ENCODE measurements around the gene ALG14.
"Not testable (repeated sequence)": the region's sequence is repeated elsewhere in the genome, so short reads cannot be mapped to it uniquely, and the experiment has no call there.

Gene ALG14

GRCh38 chr1:95072532-95073419 lies at the start of gene ALG14:
TSS of gene ALG14 (minus strand) at chr1:95072951. CDS start at chr1:95072898, 53 bp downstream.
- peak; percentile 92 for DNase-seq

GRCh38 chr1:95122151-95122697 lies 49.5 kb upstream of the ALG14 start:
- DNase-seq = no peak

GRCh38 chr1:95119273-95119672 lies 46.5 kb upstream of the ALG14 start:
- no peak for DNase-seq

GRCh38 chr1:95118710-95119109 lies 46.0 kb upstream of the ALG14 start:
- DNase-seq = no peak

GRCh38 chr1:95118067-95118499 lies 45.3 kb upstream of the ALG14 start:
- peak; percentile 15 for DNase-seq

GRCh38 chr1:95117207-95118066 lies 44.7 kb upstream of the ALG14 start, which contains the start of gene TLCD4:
TSS of gene TLCD4 (plus strand) at chr1:95117355. CDS start at chr1:95143902, 26,547 bp downstream.
- peak; percentile 29 for DNase-seq

- DNase-seq = peak; percentile 47
Observed at GRCh38 chr1:95116580-95117206, 43.9 kb upstream of the ALG14 start.

GRCh38 chr1:95115708-95116137 lies 43.0 kb upstream of the ALG14 start:
- no peak for DNase-seq

- DNase-seq = no peak
Observed at GRCh38 chr1:95113684-95114083, 40.9 kb upstream of the ALG14 start.

GRCh38 chr1:95111014-95111413 lies 38.3 kb upstream of the ALG14 start:
- no peak for DNase-seq

GRCh38 chr1:95108792-95109191 lies 36.0 kb upstream of the ALG14 start:
- no peak for DNase-seq

GRCh38 chr1:95098196-95098595 lies 25.4 kb upstream of the ALG14 start:
- no peak for DNase-seq

- DNase-seq = no peak
Observed at GRCh38 chr1:95097426-95097825, 24.7 kb upstream of the ALG14 start.

GRCh38 chr1:95096218-95096841 lies 23.6 kb upstream of the ALG14 start:
- DNase-seq = no peak

GRCh38 chr1:95095833-95096217 lies 23.1 kb upstream of the ALG14 start:
- DNase-seq = no peak

- no peak for DNase-seq
Observed at GRCh38 chr1:95094923-95095322, 22.2 kb upstream of the ALG14 start.

GRCh38 chr1:95093296-95093695 lies 20.5 kb upstream of the ALG14 start:
- DNase-seq = no peak

- not testable (repeated sequence) for DNase-seq
Observed at GRCh38 chr1:95092891-95093290, 20.1 kb upstream of the ALG14 start.

GRCh38 chr1:95091290-95091689 lies 18.5 kb upstream of the ALG14 start:
- not testable (repeated sequence) for DNase-seq

- DNase-seq = no peak
Observed at GRCh38 chr1:95089650-95090287, 17.0 kb upstream of the ALG14 start.

GRCh38 chr1:95088303-95088702 lies 15.6 kb upstream of the ALG14 start:
- DNase-seq = no peak

Measured in activated naive CD4-positive, alpha-beta T cell treated with Interleukin-2 at 50 U/mL for 16 hours (primary cell).